Esophagus muscularis mucosa (tissue), 4 donors: Measurements from ENCODE around the gene TTC23L.

ENCODE experiments used
- EP300 ChIP-seq: sonication (generic); formaldehyde crosslinking; IDR thresholded peaks from one replicate; pipeline ENCODE4 v1.6.1; 2017; ENCODE audit warnings: antibody characterized with exemption
- POLR2A ChIP-seq: fragments of 450-650 bp; IDR thresholded peaks from one replicate; pipeline ENCODE4 v1.6.1; 2017; ENCODE audit warnings: antibody characterized with exemption, moderate library complexity, mild to moderate bottlenecking, low read depth
- POLR2AphosphoS5 ChIP-seq, 2 donors: sonication (generic); formaldehyde crosslinking; IDR thresholded peaks; one replicate each; pipeline ENCODE4 v1.6.1; 2017; ENCODE audit warnings: antibody characterized with exemption in 2 of 2
- TF ChIP-seq, protein P1 (sequence below), 3 experiments: fragments of 200-600 bp in 2 of 3; fragments of 450-650 bp in 1 of 3; sonication (generic) in 2 of 3; IDR thresholded peaks; one replicate each; pipeline ENCODE4 v1.5.1; 2017 to 2019; ENCODE audit warnings: antibody characterized with exemption in 3 of 3, mild to moderate bottlenecking in 2 of 3, moderate library complexity in 1 of 3

DNA sequence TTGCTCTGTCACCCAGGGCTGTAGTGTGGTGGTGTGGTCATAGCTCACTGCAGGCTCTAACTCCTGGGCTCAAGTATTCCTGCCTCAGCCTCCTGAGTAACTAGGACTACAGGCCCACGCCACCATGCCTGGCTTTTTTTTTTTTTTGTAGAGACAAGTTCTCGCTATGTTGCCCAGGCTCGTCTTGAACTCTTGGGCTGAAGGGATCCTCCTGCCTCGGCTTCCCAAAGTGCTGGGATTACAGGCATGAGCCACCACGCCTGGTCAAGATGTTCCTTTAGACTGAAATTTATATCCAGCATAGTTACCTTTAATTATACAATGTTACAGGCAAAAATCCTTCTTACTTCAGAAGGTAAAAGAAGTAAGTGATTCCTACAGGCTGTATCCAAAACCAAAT lies 88.8 kb downstream of the TTC23L start:
- TF ChIP-seq, protein P1, sequence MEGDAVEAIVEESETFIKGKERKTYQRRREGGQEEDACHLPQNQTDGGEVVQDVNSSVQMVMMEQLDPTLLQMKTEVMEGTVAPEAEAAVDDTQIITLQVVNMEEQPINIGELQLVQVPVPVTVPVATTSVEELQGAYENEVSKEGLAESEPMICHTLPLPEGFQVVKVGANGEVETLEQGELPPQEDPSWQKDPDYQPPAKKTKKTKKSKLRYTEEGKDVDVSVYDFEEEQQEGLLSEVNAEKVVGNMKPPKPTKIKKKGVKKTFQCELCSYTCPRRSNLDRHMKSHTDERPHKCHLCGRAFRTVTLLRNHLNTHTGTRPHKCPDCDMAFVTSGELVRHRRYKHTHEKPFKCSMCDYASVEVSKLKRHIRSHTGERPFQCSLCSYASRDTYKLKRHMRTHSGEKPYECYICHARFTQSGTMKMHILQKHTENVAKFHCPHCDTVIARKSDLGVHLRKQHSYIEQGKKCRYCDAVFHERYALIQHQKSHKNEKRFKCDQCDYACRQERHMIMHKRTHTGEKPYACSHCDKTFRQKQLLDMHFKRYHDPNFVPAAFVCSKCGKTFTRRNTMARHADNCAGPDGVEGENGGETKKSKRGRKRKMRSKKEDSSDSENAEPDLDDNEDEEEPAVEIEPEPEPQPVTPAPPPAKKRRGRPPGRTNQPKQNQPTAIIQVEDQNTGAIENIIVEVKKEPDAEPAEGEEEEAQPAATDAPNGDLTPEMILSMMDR (IDR thresholded peaks at IDR 0.05) = no peak
- TF ChIP-seq POLR2A = no peak
- no peak for TF ChIP-seq EP300
- no peak for TF ChIP-seq POLR2AphosphoS5 (IDR thresholded peaks at IDR 0.05)
